Activated CD8-positive, alpha-beta memory T cell treated with anti-CD3 and anti-CD28 coated beads, Interleukin-2, amount 10 ng/mL, durations not matched to agents 7 days and 5 days (primary cell): Measurements from ENCODE around the gene TENM4. TPM values are rescaled to one million over a fixed set of nuclear protein-coding genes. Genes with fewer than 3 reads are reported as not detected.

ENCODE experiments used
- ATAC-seq: fragments of 150-1000 bp; cut with Tn5 transposase; one replicate; pipeline ENCODE4 v1.10.0; 2021; ENCODE audit warnings: moderate library complexity
- CTCF ChIA-PET: fragments of 350-600 bp; sonication (Branson Sonifier 250); formaldehyde crosslinking; loops from one replicate; lab custom pipeline; 2021; ENCODE audit warnings: antibody characterized with exemption; lab: Charles Lee
- DNase-seq: peaks from one replicate; pipeline ENCODE4 v3.0.0-alpha.2; 2020
- H3K27ac Mint-ChIP-seq: one replicate; pipeline ENCODE4 v1.8.0; 2021; ENCODE audit warnings: mild to moderate bottlenecking, mixed read lengths
- H3K27me3 Mint-ChIP-seq: one replicate; pipeline ENCODE4 v1.8.0; 2021; ENCODE audit warnings: mixed read lengths
- H3K36me3 Mint-ChIP-seq: one replicate; pipeline ENCODE4 v1.8.0; 2021; ENCODE audit warnings: mild to moderate bottlenecking, mixed read lengths
- H3K4me1 Mint-ChIP-seq: one replicate; pipeline ENCODE4 v1.8.0; 2021; ENCODE audit warnings: mixed read lengths
- H3K4me3 Mint-ChIP-seq: one replicate; pipeline ENCODE4 v1.8.0; 2021; ENCODE audit warnings: mild to moderate bottlenecking, moderate library complexity, mixed read lengths
- H3K9me3 Mint-ChIP-seq: one replicate; pipeline ENCODE4 v1.8.0; 2022; ENCODE audit warnings: low read depth, mixed read lengths
- total RNA-seq, 2 experiments: library from RNA; stranded (reverse); gene quantifications; one replicate each; pipeline ENCODE4 v1.2.3, GENCODE V29; 2021

Gene TENM4
- total RNA-seq, 2 experiments from 2014 or later, result not detected

- ATAC-seq (no peak), DNase-seq (no peak)
- Mint-ChIP-seq H3K4me3 (no peak overlapping the region), H3K9me3 (no peaks in the 10 kb centered on the region), H3K36me3 (no peaks in the 10 kb centered on the region), H3K27me3 (no peaks in the 10 kb centered on the region), H3K27ac (no peak overlapping the region), H3K4me1 (no peaks in the 10 kb centered on the region)
- CTCF ChIA-PET, result no interaction called here
These were observed 18.0 kb downstream of the TENM4 start for GRCh38 chr11:79422866-79423265.

DNA sequence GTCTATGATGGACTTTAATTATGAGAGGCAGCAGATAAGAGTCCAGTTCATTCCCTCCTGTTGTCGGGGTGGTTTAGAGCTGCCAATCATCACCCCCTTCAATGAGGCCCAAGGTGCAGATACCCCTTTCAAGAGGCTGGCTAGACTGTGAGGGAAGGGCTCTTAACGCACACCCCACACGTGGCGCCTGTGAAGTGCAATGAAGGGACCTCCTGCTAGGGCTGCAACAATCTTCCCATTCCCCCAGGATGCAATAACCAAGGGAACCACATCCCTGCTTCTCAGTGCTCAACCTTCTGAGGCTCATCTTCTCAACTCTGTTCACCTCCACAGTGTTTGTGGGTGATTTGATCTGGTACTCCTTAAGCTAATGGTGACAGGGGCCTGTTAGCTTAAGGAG lies 19.0 kb downstream of the TENM4 start:
- Mint-ChIP-seq H3K27me3 (no peaks in the 10 kb centered on the region), H3K9me3 (no peaks in the 10 kb centered on the region), H3K4me3 (no peak overlapping the region), H3K36me3 (no peaks in the 10 kb centered on the region), H3K27ac (no peak overlapping the region), H3K4me1 (no peaks in the 10 kb centered on the region)
- CTCF ChIA-PET, result no interaction called here
- ATAC-seq (no peak), DNase-seq (no peak)

DNA sequence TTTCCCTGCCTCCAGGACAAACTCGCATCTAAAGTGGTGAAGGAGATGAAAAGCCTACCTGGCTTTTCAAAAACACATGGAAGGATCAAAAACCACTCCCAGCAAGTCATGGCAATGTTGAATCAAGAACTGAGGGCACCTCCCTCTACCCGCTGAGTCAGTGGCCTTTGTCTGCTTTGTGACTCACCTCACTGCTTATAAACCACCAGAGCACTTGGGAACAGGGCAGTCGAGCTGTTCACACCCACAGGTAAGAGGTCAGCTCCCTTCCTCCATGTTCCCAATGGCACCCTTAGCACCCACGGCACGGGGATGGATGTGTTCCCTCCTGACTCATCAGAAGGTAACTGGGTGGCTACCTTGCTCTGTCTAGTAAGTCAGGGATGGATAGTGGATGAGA lies 21.7 kb downstream of the TENM4 start:
- H3K36me3 Mint-ChIP-seq, result no peaks in the 10 kb centered on the region
- CTCF ChIA-PET, result no interaction called here
- H3K4me1 Mint-ChIP-seq, result no peaks in the 10 kb centered on the region
- ATAC-seq (no peak), DNase-seq (no peak)
- no peaks in the 10 kb centered on the region for H3K27me3 Mint-ChIP-seq
- no peaks in the 10 kb centered on the region for H3K9me3 Mint-ChIP-seq
- no peak overlapping the region for H3K27ac Mint-ChIP-seq
- H3K4me3 Mint-ChIP-seq, result no peak overlapping the region

DNA sequence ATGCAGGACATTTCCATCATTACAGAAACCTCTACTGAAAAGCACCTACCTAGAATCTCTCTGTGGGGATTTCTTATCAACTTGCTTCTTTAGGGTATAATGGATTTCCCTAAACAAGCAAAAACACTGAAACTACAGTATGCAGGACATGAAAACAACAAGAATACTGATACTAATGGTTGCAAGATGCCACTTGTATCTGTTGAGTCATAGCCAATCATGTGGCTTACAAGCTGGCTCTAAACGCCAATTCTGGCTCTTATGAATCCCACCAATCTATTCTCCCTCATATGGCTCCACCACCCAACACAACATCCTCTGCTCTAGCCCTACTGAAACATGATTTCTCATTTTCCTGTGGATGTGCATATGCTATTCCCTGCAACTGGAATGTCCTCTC lies 22.6 kb downstream of the TENM4 start:
- ATAC-seq (no peak), DNase-seq (no peak)
- Mint-ChIP-seq H3K27ac (no peak overlapping the region), H3K4me3 (no peak overlapping the region), H3K36me3 (no peaks in the 10 kb centered on the region), H3K9me3 (no peaks in the 10 kb centered on the region), H3K27me3 (no peaks in the 10 kb centered on the region), H3K4me1 (no peaks in the 10 kb centered on the region)
- CTCF ChIA-PET, result no interaction called here

DNA sequence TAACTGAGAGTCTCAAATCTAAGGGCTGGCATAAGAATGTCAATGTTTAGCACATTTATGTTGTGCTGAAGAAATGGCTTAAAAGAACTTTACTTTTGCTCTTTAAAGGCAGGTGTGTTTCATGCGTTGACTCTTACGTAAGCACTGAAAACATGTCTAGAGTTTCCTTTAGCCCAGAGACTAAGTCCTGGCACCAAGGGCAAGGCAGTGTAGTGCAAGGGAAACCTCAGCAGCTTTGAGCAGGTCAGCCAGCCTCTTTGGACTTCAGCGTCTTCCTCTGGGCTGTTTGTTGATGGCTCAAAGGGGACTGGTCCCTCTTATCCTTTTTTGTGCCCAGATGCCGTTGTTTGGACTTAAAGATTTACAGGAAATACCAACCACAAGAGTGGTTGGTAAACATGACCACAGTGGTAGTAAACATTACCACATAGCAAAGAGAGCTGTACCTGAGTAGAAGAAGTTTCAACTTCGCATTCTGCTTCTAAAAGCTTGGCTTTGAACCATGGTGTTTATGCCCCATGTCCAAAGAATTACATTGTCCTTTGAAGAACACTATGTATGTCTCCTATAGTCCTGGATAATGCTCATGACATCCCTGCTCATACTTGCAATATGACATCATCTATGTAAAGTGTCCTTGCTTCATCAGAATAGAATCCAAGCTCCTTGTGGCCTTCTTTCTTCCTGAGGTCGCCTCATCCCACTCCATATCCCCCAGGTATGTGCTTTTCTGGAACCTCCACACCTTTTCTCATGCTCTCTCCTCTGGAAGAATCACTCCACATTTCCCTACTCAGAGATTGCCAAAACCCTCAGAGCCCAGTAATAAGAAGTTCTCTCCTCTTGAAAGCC lies 23.5 kb downstream of the TENM4 start:
- DNase-seq (no peak), ATAC-seq (no peak)
- Mint-ChIP-seq H3K36me3 (no peaks in the 10 kb centered on the region), H3K4me3 (no peak overlapping the region), H3K27ac (no peak overlapping the region), H3K9me3 (no peaks in the 10 kb centered on the region), H3K4me1 (no peaks in the 10 kb centered on the region), H3K27me3 (no peaks in the 10 kb centered on the region)
- CTCF ChIA-PET, result no interaction called here

GRCh38 chr11:79415912-79416311 lies 24.9 kb downstream of the TENM4 start:
- CTCF ChIA-PET, result no interaction called here

DNA sequence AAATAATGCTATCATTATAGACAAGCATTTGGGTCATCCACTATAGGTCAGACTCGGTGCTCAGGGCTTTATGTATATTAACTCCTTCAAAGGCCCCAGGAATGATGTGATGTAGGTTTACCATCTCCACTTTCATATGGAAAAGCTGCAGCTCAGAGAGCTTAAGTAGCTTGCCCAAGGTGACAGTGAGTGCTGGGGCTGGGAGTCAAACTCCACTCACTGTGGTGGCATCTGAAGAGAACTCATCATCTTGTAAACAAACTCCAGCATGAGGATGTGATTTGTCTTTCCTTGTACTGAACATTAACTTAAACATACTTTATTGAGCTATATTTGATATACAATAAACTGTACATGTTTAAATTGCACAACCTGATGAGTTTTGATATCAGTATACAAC lies 25.4 kb downstream of the TENM4 start:
- no peak overlapping the region for H3K4me3 Mint-ChIP-seq
- H3K27ac Mint-ChIP-seq, result no peak overlapping the region
- no peaks in the 10 kb centered on the region for H3K9me3 Mint-ChIP-seq
- H3K27me3 Mint-ChIP-seq, result no peaks in the 10 kb centered on the region
- H3K4me1 Mint-ChIP-seq, result no peaks in the 10 kb centered on the region
- CTCF ChIA-PET, result no interaction called here
- ATAC-seq (no peak), DNase-seq (no peak)
- H3K36me3 Mint-ChIP-seq, result no peaks in the 10 kb centered on the region

More at GRCh38 chr11:79415912-79416311, 24.9 kb downstream of the TENM4 start:
- Mint-ChIP-seq H3K27me3 (no peaks in the 10 kb centered on the region), H3K4me3 (no peak overlapping the region), H3K36me3 (no peaks in the 10 kb centered on the region), H3K4me1 (no peaks in the 10 kb centered on the region), H3K27ac (no peak overlapping the region), H3K9me3 (no peaks in the 10 kb centered on the region)
- DNase-seq, result no peak
- ATAC-seq, result no peak

DNA sequence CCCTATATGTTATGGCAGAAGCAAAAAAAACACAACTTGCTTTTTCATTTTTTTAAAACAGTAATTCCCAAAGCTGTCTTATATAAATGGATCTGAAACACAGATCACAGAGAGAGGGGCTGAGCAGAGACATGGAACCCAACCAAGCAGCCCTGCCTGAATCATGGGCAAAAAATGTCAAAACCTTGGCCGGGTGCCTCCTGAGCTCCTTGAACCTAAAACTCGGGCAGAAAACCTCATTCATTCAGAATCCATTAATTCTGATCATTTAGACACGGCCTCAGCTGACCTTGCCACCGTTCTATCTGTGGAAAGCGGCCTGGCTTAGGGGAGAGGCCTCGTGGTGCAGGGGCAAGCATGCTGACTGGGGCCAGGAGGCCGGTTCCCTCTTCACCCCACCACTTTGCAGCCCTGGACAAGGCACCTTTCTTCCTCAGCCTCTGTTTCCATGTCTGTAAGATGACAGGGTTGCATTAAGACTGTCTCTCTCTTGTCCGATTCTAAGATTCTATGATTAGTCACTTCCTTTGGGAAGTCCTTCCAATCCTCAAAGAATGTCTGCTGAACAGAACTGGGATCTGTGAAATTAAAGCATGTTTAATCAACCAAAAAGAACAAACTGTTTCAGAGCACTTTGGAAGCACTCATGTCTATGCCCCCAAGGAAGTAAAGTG lies 26.0 kb downstream of the TENM4 start:
- CTCF ChIA-PET, result no interaction called here
- Mint-ChIP-seq H3K36me3 (no peaks in the 10 kb centered on the region), H3K4me1 (no peaks in the 10 kb centered on the region), H3K27ac (no peak overlapping the region), H3K9me3 (no peaks in the 10 kb centered on the region), H3K4me3 (no peak overlapping the region), H3K27me3 (no peaks in the 10 kb centered on the region)
- DNase-seq (no peak), ATAC-seq (no peak)

GRCh38 chr11:79414041-79414440 lies 26.8 kb downstream of the TENM4 start:
- no peaks in the 10 kb centered on the region for H3K36me3 Mint-ChIP-seq

DNA sequence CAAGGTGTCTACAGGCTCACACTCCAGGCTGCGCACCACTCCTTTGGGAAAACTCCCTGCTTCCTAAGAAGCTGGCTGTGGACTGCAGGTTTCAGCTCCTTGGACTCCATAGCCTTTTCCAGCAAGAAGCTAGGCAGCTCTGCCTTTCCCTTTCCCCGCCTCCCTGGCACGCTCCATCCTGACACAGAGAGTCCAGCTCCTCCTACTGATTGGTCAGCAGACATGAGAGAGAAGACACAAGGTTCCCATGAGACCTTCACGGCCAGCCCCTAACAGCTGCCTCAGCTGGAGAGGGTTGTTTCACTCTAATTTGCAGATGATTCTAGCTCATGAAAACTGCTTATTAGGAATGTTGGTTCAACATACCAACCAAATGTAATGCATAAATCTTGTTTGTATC lies 27.6 kb downstream of the TENM4 start:
- H3K4me1 Mint-ChIP-seq, result no peaks in the 10 kb centered on the region
- H3K9me3 Mint-ChIP-seq, result no peaks in the 10 kb centered on the region
- no peaks in the 10 kb centered on the region for H3K36me3 Mint-ChIP-seq
- CTCF ChIA-PET, result no interaction called here
- DNase-seq, result no peak
- no peak for ATAC-seq
- no peak overlapping the region for H3K27ac Mint-ChIP-seq
- H3K4me3 Mint-ChIP-seq, result no peak overlapping the region
- no peaks in the 10 kb centered on the region for H3K27me3 Mint-ChIP-seq

More at GRCh38 chr11:79414041-79414440, 26.8 kb downstream of the TENM4 start:
- ATAC-seq (no peak), DNase-seq (no peak)
- no peak overlapping the region for H3K4me3 Mint-ChIP-seq
- H3K27me3 Mint-ChIP-seq, result no peaks in the 10 kb centered on the region
- no peaks in the 10 kb centered on the region for H3K9me3 Mint-ChIP-seq
- H3K4me1 Mint-ChIP-seq, result no peaks in the 10 kb centered on the region
- CTCF ChIA-PET, result no interaction called here
- H3K27ac Mint-ChIP-seq, result no peak overlapping the region

DNA sequence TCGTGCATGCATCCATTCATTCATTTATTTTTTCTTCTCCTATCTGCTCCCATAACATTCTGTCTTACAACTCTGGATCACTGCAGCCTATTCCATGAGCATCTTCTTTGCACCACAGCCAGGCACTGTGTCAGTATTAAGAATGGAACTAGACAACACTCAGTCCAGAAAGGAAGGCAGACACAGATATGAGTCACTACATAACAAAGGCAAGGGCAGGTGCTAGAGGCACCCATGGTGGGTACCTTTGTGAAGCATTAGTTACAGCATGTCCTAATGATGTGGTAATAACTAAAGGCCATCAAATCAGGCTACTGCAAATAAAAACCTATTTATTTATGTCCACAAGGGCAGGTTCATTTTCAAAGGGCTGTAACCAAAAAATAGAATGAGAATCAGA lies 28.1 kb downstream of the TENM4 start:
- no peaks in the 10 kb centered on the region for H3K9me3 Mint-ChIP-seq
- no peak overlapping the region for H3K27ac Mint-ChIP-seq
- no peaks in the 10 kb centered on the region for H3K27me3 Mint-ChIP-seq
- DNase-seq (no peak), ATAC-seq (no peak)
- no peaks in the 10 kb centered on the region for H3K36me3 Mint-ChIP-seq
- H3K4me3 Mint-ChIP-seq, result no peak overlapping the region
- no peaks in the 10 kb centered on the region for H3K4me1 Mint-ChIP-seq
- CTCF ChIA-PET, result no interaction called here

GRCh38 chr11:79409330-79409729 lies 31.5 kb downstream of the TENM4 start:
- Mint-ChIP-seq H3K27me3 (no peaks in the 10 kb centered on the region), H3K36me3 (no peaks in the 10 kb centered on the region), H3K27ac (no peak overlapping the region), H3K4me3 (no peak overlapping the region), H3K4me1 (no peaks in the 10 kb centered on the region), H3K9me3 (no peaks in the 10 kb centered on the region)
- DNase-seq (no peak), ATAC-seq (no peak)
- CTCF ChIA-PET, result interaction anchor here (1.2 kb wide), 1 partner anchor 9 kb away, joined by 3 read pairs; no protein-coding TSS in a partner anchor

DNA sequence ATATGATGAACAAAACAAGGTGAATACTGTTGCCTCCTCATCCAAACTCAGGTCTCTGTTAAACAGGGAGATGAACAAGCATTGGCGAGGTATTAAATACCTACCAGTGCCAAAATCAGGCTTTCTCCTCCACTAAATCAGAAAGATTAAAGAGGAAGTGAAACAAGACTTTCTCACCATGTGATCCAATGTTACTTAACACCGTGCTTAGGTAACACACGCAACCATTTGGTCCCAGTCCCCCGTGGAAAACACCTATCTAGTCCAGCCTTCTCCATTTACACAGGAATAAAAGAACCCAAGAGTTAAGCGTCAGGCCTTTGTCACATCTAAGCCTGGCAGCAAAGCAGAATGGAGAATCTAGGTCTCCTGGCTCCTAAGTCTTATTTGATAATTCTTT lies 34.5 kb downstream of the TENM4 start:
- ATAC-seq (no peak), DNase-seq (no peak)
- CTCF ChIA-PET, result no interaction called here
- H3K9me3 Mint-ChIP-seq, result no peaks in the 10 kb centered on the region
- H3K27me3 Mint-ChIP-seq, result no peaks in the 10 kb centered on the region
- no peaks in the 10 kb centered on the region for H3K4me1 Mint-ChIP-seq
- H3K4me3 Mint-ChIP-seq, result no peak overlapping the region
- no peaks in the 10 kb centered on the region for H3K36me3 Mint-ChIP-seq
- H3K27ac Mint-ChIP-seq, result no peak overlapping the region

GRCh38 chr11:79404806-79405205 lies 36.0 kb downstream of the TENM4 start:
- H3K4me3 Mint-ChIP-seq, result no peak overlapping the region
- H3K27ac Mint-ChIP-seq, result no peak overlapping the region
- no peaks in the 10 kb centered on the region for H3K9me3 Mint-ChIP-seq
- DNase-seq (no peak), ATAC-seq (no peak)
- no peaks in the 10 kb centered on the region for H3K4me1 Mint-ChIP-seq
- no peaks in the 10 kb centered on the region for H3K27me3 Mint-ChIP-seq
- CTCF ChIA-PET, result no interaction called here
- H3K36me3 Mint-ChIP-seq, result no peaks in the 10 kb centered on the region
